AML-193 (cell line): Measurements from ENCODE around the gene EXOC3L1.

Experiments
- DNase-seq, 2 experiments: peaks; one replicate each; lab custom pipeline; 2025; lab: John Stamatoyannopoulos, UW

Gene EXOC3L1

DNA sequence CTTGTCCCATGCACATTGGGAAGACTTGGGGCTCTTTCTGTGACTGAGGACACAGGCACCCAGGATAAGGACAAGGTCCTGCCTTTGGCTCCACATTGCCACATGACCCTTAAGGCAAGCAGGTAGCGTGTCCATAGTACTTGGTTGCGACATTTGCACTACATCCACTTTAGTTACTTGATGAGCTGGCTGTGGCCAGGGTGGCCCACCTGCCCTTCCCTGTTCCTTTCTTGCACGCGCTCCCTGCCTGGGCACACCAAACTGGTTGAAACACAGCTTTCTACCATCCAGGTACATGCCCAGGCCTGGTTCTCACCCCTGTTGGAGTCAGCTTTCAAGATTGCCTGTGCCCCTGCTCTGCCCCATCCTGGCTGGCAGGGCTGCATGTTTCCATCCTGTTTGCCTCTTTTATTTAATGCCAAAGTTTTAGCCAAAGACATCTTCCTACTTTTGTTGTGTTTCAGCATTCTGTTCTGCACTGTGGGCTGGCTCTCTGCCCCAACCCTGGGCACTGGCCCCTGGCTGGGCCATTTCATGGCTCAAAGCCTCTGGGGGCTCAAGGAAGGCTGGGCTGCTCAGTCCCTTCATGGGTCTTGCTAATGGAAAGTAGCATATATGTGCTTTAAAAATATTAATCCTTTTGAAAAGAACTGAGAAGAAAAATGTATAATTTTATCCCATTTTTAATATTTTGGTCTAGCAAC is 42.3 kb downstream of the EXOC3L1 start:
- no peak for DNase-seq

DNA sequence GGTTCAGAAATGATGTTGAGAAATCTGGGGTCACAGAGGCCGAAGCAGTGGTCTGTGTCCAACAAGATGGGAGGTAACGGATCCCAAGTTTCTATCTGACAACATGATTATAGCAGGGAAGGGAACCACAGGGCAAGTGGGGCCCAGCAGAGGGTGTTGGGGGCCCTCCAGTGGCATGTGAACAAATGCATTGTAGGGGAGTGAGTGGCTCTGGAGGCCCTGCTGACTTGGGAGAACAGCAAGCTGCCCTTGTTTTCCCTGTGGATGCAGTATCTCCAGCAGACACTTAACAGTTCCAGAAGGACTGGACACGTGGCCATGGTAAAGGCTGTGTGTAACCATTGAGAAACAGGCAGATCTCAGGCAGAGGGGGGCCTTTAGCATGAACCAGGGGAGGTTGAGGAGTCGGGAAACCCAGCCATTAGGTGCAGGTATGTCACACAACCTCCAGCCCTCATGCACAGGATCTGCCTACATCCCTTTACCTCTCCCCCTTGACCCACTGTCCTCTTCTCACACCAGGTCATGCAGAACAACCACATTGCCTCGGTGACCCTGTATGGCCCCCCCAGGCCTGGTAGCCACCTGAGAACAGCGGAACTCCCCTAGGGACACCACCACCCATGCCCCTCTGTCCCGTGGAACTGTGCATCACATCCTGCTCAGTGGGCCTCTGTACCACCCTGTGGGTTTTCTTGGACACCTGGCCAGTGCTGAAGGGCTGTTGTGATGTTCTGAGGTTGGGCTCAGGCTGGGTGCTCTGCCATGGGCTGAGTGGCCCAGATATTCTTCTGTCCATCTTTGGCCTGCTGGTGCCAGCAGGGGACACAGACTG is 43.2 kb downstream of the EXOC3L1 start:
- no peak for DNase-seq

DNA sequence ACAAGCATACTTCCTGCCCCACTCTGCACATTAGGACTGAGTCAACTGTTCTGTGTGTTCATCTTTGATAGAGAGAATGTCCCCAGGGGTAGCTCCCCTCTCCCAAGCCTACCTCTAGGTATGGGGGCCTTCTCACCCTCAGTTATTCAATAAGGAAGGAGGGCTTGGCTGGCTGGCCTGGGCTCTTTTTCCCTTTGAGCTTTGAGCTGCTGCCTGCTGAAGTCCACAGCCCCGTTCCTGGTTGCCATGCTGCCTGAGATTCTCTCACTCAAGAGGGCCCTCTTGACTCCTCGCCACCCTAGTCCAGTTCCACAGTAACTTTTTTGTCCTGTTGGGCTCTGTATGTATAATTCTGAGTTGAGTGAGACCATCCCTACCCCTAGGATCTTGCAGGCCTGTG is 44.2 kb downstream of the EXOC3L1 start:
- no peak for DNase-seq

DNA sequence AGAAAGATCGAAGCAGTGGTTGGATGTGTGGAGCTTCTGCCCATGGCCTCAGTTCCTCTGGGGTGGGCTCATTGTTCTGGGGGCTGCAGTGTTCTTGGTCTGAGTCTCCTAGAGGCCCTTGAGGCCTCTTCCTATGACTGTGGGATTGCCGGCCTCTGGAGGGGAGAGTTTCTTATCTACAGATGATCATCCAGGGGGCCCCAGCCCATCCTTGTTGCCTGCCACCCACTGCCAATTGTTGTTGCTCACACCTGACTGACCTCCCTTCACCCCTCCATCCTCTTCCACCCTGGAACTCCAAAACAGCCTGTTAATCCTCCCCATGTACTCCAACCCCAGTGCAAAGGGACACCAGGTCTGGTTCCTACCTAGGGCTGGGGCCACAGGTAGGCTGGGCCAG is 45.0 kb downstream of the EXOC3L1 start:
- DNase-seq = no peak

DNA sequence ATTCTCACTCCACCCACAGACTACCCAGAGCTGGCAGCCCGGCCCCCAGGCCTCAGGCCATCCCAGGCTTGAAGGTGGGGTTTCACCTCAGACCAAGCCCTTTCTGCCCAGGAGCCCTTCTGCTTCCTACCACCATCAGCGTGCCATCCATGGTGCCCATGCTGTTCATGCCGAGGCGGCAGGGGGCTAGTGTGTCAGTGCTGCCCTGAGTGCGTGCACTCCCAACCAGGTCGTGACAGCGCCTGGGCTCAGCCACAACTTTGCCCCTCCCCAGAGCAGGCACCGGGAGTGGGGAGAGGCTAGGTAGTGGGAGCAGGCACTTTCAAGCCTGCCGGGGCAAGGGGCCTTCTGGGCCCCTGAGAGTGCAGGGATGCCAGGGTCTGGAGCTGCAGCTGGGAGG is 47.6 kb downstream of the EXOC3L1 start:
- no peak for DNase-seq

DNA sequence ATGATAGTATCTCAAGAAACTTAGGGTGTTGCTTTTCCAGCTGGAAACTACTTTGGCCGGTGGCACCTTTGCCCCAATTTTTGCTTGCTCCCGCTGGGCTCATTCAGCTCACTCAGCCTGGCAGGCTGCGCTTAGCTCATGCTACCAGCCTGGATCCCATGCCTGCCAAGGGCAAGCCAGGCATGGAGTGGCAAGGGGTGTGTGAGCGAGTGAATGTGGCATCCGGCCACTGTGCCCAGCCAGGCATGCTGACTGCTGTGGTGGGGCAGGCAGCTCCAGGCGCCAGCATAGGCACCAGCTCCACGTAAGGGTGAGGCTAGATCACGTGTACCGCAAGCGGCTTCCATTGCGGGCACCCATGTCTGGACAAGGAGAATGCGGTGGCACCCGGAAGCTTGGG is 48.5 kb downstream of the EXOC3L1 start:
- DNase-seq = no peak

DNA sequence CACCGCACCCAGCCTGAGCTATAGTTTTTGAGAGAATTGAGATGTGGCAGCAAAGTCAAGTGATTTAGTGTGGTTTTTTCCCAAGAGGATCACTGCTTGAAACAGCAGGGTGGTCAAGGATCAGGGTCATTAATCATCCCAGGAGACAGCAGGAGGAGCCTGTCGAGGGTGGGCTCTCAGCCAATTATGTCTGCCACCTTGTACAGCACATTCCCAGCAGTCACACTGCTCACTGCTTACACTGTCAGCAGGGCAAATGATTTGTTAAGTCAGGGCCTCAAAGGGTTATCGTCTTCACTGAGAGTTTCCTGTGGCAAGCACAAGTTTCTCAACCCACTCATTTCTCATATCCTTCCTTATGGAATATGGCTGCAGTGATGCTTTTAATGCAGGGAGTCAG is 52.3 kb downstream of the EXOC3L1 start:
- DNase-seq = no peak
